Measurements from ENCODE around the gene CDO1.

DNA sequence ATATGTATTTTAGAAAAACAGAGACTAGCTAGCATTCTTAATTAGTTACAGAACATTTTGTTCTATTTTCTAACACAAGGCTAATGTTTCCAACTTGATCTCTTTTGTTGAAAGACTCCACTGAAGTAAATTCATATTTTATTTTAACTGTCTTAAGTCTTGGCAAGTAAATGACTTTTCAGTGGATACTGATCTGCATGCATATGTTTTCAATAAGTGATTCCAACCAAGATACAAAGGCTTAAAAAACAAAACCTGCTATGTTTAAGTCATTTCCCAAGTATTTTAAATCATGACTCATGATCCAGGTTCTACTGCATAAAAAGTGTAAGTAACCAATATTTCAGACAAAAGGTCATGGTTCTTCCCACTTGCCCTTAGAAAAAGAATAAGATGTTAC is 5.7 kb downstream of the CDO1 start:
- TF ChIP-seq, protein P1, sequence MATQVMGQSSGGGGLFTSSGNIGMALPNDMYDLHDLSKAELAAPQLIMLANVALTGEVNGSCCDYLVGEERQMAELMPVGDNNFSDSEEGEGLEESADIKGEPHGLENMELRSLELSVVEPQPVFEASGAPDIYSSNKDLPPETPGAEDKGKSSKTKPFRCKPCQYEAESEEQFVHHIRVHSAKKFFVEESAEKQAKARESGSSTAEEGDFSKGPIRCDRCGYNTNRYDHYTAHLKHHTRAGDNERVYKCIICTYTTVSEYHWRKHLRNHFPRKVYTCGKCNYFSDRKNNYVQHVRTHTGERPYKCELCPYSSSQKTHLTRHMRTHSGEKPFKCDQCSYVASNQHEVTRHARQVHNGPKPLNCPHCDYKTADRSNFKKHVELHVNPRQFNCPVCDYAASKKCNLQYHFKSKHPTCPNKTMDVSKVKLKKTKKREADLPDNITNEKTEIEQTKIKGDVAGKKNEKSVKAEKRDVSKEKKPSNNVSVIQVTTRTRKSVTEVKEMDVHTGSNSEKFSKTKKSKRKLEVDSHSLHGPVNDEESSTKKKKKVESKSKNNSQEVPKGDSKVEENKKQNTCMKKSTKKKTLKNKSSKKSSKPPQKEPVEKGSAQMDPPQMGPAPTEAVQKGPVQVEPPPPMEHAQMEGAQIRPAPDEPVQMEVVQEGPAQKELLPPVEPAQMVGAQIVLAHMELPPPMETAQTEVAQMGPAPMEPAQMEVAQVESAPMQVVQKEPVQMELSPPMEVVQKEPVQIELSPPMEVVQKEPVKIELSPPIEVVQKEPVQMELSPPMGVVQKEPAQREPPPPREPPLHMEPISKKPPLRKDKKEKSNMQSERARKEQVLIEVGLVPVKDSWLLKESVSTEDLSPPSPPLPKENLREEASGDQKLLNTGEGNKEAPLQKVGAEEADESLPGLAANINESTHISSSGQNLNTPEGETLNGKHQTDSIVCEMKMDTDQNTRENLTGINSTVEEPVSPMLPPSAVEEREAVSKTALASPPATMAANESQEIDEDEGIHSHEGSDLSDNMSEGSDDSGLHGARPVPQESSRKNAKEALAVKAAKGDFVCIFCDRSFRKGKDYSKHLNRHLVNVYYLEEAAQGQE (IDR thresholded peaks at IDR 0.05; ENCODE audit: low read depth) = no peak
- TF ChIP-seq YY1 (IDR thresholded peaks at IDR 0.05; ENCODE audit: low read depth) = no peak
- no peak for TF ChIP-seq RAD21 (IDR thresholded peaks at IDR 0.05; ENCODE audit: low read depth)
- no peak for TF ChIP-seq CEBPB (IDR thresholded peaks at IDR 0.05)
- no peak for TF ChIP-seq EP300 (IDR thresholded peaks at IDR 0.05; ENCODE audit: borderline replicate concordance)
- TF ChIP-seq CREB1 (IDR thresholded peaks at IDR 0.05; ENCODE audit: low read depth) = no peak
- TF ChIP-seq, protein P2, sequence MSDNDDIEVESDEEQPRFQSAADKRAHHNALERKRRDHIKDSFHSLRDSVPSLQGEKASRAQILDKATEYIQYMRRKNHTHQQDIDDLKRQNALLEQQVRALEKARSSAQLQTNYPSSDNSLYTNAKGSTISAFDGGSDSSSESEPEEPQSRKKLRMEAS (IDR thresholded peaks at IDR 0.05) = no peak
- TF ChIP-seq EGR1 (IDR thresholded peaks at IDR 0.05) = no peak
- TF ChIP-seq NFIC (IDR thresholded peaks at IDR 0.05) = no peak
- TF ChIP-seq ZBTB7A (IDR thresholded peaks at IDR 0.05; ENCODE audit: low read depth) = no peak
- no peak for TF ChIP-seq TAF1 (IDR thresholded peaks at IDR 0.05; ENCODE audit: low read depth)
- TF ChIP-seq TCF12 (IDR thresholded peaks at IDR 0.05; ENCODE audit: low read depth) = no peak
- TF ChIP-seq FOXM1 (IDR thresholded peaks at IDR 0.05; ENCODE audit: borderline replicate concordance, low read depth) = no peak

Measured in Ishikawa (cell line).